COLO668 (cell line): Measurements from ENCODE around the gene GUCY2C.

Experiments used
- DNase-seq: peaks from one replicate; lab custom pipeline; 2025; ENCODE audit not compliant: unreplicated experiment; lab: John Stamatoyannopoulos, UW

GUCY2C gene

DNA sequence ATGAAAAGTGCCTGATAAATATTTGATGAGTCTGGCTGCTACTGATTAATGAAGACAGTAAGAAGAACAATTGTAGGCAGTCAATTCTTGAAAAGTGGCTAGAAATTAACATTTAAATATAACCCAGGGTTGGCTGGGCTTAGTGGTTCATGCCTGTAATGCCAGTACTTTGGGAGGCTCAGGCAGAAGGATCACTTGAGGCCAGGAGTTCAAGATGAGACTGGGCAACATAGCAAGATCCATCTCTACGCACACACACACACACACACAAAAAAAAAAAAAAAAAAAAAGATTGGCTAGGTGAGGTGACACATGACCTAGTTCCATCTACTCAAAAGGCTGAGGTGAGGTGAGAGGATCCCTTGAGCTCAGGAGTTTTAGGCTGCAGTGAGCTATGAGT is 120.8 kb downstream of the GUCY2C start:
- no peak for DNase-seq

DNA sequence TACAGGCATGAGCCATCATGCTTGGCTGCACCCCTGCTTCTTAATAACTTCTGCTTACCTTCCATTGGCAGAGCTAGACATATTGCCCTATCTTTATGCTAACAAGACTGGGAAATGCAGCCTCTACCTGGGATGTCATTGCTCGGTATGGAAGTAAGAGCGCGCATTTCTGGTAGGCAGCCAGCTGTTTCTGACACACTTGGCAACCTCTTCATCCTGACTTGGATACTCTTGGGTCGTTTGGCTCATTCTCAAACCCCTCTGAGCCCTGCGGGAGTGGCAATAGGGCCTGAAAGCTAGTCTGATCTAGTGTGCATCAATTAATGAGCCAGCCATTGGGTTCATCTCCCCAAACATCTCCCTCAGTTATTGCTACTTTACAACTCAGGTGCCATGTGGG is 123.3 kb downstream of the GUCY2C start:
- no peak for DNase-seq

DNA sequence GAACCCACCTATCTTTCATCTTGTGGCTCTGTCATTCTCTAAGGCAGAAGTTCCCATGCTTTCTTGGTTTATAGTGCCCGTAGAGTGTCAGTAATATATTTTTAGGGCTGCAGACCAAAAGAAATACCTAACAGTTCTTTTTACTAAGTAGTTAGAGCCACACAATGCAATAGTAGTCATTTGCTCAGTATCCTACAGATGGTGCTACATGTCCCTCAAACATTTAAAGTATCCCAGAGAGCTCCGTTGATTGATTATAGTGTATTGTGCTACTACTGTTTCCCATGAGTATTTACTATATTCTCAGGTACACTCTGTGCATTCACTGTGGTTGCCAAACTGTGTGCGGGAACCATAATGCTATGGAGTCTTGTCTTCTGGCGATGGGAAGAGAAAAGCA is 124.0 kb downstream of the GUCY2C start:
- DNase-seq, result no peak

DNA sequence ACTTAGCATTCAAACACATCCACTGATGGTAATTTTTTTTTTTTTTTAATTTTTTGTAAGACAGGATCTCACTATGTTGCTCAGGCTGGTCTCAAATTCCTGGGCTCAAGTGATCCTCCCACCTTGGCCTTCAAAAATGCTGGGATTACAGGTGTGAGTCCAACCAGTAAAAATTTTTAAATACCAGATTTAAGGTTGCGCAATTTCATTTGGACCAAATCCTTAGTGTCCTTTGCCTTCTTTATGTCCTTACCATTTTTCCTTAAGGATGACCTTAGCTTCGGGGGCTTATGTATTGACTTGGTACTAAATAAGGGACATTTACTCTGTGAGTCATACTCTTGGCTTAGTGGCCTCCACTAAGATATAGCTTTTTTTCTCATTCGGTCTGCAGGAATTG is 124.6 kb downstream of the GUCY2C start:
- DNase-seq, result no peak

GRCh38 chr12:14570231-14570630 is 126.2 kb downstream of the GUCY2C start:
- no peak for DNase-seq

DNA sequence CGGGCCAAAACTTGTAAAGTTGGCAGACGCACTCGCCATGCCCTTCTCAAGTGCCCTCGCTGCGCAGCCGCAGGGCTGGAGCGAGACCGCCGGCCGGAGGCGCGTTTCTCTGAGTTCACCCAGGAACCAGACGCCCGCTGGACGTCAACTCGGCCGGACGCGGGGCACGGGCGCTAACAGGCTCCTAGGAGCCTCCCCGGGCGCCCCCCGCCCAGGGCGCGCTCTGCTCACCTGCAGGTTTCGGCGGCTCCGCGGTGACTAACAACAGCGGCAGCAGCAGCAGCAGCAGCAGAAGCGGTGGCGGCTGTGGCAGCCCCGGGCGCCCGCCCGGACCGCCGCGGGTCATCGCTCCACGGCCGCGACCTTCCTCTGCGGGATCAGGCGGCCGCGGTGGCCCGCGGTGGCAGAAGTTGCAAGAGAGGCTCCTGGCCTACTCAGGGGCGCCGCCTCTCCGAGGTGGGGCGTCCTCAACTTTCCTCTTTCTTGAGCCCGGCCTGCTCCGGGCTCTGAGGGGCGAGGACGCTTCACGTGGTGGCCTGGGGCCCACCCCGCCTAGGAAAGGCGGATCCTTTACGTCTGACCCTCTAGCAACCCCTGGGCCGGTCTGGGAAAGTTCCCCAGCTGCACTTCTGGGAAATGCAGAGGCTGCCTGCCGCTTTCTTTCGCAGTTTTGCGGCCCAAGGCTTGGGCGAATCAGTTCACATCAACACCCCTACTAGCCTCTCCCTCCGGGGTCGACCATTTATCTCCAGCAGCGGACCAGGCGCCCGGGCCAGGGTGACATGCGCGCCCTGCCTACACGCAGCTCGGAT is 128.8 kb downstream of the GUCY2C start, which contains the start of gene PLBD1:
Gene PLBD1 (minus strand): TSS at position 533 of the 812 bp plus-strand sequence. CDS start 187 bp downstream, at position 346.
- peak; percentile 56 for DNase-seq

GRCh38 chr12:14564336-14564959 is 132.0 kb downstream of the GUCY2C start:
- DNase-seq, result no peak

GRCh38 chr12:14563046-14563445 is 133.4 kb downstream of the GUCY2C start:
- no peak for DNase-seq
